GM12874 (cell line): ENCODE results near the gene KLB.

Experiments used
- CTCF ChIP-seq: IDR thresholded peaks from 2 replicates; pipeline ENCODE4 v1.5.1; 2011; ENCODE audit warnings: low read depth, mild to moderate bottlenecking, control low read depth, low read length, moderate library complexity; ENCODE audit not compliant: insufficient read depth

KLB gene

GRCh38 chr4:39406763-39407583 is at the start of gene KLB:
KLB (plus strand) TSS chr4:39406930; CDS start chr4:39406950, 20 bp downstream.
- TF ChIP-seq CTCF, result no peak

DNA sequence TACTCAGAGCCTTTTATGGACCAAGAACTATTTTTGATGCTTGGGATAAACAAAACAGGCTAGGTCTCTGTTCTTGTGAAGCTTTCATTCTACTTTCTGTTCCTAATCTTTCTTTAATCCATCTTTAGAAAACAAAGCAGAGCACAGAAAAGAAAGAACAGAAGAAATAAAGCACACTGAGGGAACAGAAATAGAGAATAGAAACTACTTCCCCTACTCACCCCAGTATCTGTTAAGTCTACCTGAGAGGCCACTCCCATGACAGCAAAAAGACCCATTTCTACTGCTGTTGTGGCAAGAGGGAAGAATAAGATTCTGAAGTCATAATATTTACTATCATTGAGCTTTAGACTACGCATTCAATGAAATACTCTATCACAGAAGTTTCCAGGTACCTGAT is 49.7 kb upstream of the KLB start:
- TF ChIP-seq CTCF, result no peak

GRCh38 chr4:39362827-39363226 is 43.9 kb upstream of the KLB start:
- no peak for TF ChIP-seq CTCF

DNA sequence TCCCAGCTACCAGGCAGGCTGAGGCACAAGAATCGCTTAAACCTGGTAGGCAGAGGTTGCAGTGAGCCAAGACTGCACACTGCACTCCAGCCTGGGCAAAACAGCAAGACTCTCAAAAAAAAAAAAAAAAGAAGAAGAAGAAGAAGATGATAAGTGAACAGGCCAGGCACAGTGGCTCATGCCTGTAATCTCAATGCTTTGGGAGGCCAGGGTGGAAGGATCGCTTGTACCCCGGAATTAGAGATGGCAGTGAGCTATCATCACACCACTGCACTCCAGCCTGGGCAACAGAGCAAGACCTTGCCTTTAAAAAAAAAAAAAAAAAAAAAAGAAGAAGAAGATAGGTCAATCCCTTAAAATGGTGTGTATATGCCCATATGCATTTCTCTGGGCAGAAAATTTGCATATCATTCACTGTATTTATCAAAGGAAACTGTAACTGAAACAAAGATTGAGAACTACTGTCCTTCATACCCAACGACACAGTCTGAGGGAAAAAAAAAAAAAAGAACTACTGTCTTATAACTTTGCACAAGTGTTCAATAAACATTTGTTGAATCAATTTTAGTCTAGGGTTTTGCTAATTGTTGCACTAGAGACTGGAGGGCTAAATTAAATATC is 42.8 kb upstream of the KLB start:
- no peak for TF ChIP-seq CTCF

DNA sequence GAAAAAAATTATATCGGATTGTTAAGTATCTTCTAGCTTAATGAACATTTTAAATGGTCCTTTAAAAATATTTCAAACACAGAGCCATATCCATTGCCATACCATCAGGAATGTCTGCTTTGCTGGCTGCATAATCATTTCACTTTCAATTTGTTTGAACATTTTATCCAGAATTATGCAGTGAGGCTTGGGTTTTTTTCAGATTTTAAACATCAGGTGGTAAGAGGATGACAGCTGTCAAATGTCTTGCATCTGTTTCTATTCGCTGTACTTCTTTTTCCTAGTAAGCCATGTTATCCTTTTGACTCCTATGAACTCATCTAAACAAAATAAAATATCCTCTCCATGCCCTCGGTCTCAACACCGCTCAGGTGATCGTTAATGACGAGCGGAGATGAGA is 41.4 kb upstream of the KLB start:
- no peak for TF ChIP-seq CTCF

GRCh38 chr4:39365830-39366771 is 40.6 kb upstream of the KLB start, which contains the start of gene RFC1:
RFC1 (minus strand) TSS chr4:39366362; CDS start chr4:39366241, 121 bp downstream.
- TF ChIP-seq CTCF, result no peak

- no peak for TF ChIP-seq CTCF
These were observed 39.6 kb upstream of the KLB start for GRCh38 chr4:39367166-39367565.
